Liver (tissue), 9 donors: ENCODE data around the gene ARAP2. TPM values are rescaled to one million over a fixed set of nuclear protein-coding genes. Genes with fewer than 3 reads are reported as not detected.

Experiments used
- DNase-seq: peaks from one replicate; pipeline ENCODE4 v3.0.0-alpha.2; 2017; ENCODE audit warnings: low spot score
- H3K27ac ChIP-seq, 2 donors: one replicate each; pipeline ENCODE4 v1.7.0; 2013; ENCODE audit warnings: inconsistent platforms in 2 of 2, low read length in 2 of 2, control low read depth in 1 of 2, low read depth in 1 of 2, mild to moderate bottlenecking in 1 of 2
- H3K27me3 ChIP-seq, 4 donors: one replicate each; pipeline versions ENCODE4 v1.6.1 to v1.7.0; 2013; ENCODE audit warnings: low read length in 3 of 4, inconsistent platforms in 1 of 4, mild to moderate bottlenecking in 1 of 4, moderate library complexity in 1 of 4; ENCODE audit not compliant: control insufficient read depth in 4 of 4, insufficient read depth in 4 of 4
- H3K36me3 ChIP-seq, 4 donors: one replicate each; pipeline versions ENCODE4 v1.6.1 to v1.7.0; 2013; ENCODE audit warnings: low read length in 3 of 4, mild to moderate bottlenecking in 3 of 4, low read depth in 1 of 4, moderate library complexity in 1 of 4; ENCODE audit not compliant: control insufficient read depth in 4 of 4, insufficient read depth in 3 of 4
- H3K4me1 ChIP-seq, 4 donors: one replicate each; pipeline versions ENCODE4 v1.6.1 to v1.7.0; 2013; ENCODE audit warnings: low read length in 3 of 4, mild to moderate bottlenecking in 3 of 4, moderate library complexity in 1 of 4; ENCODE audit not compliant: control insufficient read depth in 4 of 4, insufficient read depth in 4 of 4
- H3K4me3 ChIP-seq, 3 donors: one replicate each; pipeline versions ENCODE4 v1.6.1 to v1.7.0; 2013; ENCODE audit warnings: low read length in 3 of 3, control low read depth in 1 of 3, low read depth in 1 of 3, mild to moderate bottlenecking in 1 of 3
- H3K9ac ChIP-seq, 2 donors: one replicate each; pipeline ENCODE4 v1.7.0; 2013; ENCODE audit warnings: low read length in 2 of 2, mild to moderate bottlenecking in 2 of 2, moderate library complexity in 2 of 2, control low read depth in 1 of 2, low read depth in 1 of 2
- H3K9me3 ChIP-seq, 4 donors: one replicate each; pipeline versions ENCODE4 v1.6.1 to v1.7.0; 2013; ENCODE audit warnings: low read length in 3 of 4; ENCODE audit not compliant: control insufficient read depth in 4 of 4
- EGR1 ChIP-seq, 2 donors: IDR thresholded peaks; 2 replicates each; pipeline ENCODE4 v1.6.1; 2016 to 2018; ENCODE audit warnings: antibody characterized with exemption in 2 of 2, low read depth in 2 of 2
- FOXA1 ChIP-seq: IDR thresholded peaks from 2 replicates; pipeline ENCODE4 v1.6.1; 2016; ENCODE audit warnings: antibody characterized with exemption
- FOXA2 ChIP-seq: IDR thresholded peaks from 2 replicates; pipeline ENCODE4 v1.6.1; 2016; ENCODE audit warnings: antibody characterized with exemption
- GABPA ChIP-seq, 2 donors: IDR thresholded peaks in 1 of 2; conservative IDR thresholded peaks in 1 of 2; 2 replicates each; pipeline ENCODE4 v1.6.1; 2016; ENCODE audit warnings: antibody characterized with exemption in 2 of 2, mild to moderate bottlenecking in 1 of 2, moderate library complexity in 1 of 2
- HNF4A ChIP-seq, 2 donors: conservative IDR thresholded peaks; 2 replicates each; pipeline ENCODE4 v1.6.1; 2016; ENCODE audit warnings: antibody characterized with exemption in 2 of 2, mild to moderate bottlenecking in 2 of 2
- HNF4G ChIP-seq: IDR thresholded peaks from 2 replicates; pipeline ENCODE4 v1.6.1; 2016; ENCODE audit warnings: antibody characterized with exemption
- JUND ChIP-seq, 2 donors: IDR thresholded peaks; 2 replicates each; pipeline ENCODE4 v1.6.1; 2016; ENCODE audit warnings: antibody characterized with exemption in 2 of 2
- NR2F2 ChIP-seq: IDR thresholded peaks from 2 replicates; pipeline ENCODE4 v1.6.1; 2016; ENCODE audit warnings: antibody characterized with exemption
- RAD21 ChIP-seq, 2 donors: IDR thresholded peaks; 2 replicates each; pipeline ENCODE4 v1.6.1; 2016; ENCODE audit warnings: antibody characterized with exemption in 2 of 2, mild to moderate bottlenecking in 2 of 2
- RXRA ChIP-seq, 2 donors: IDR thresholded peaks; 2 replicates each; pipeline ENCODE4 v1.6.1; 2017 to 2018; ENCODE audit warnings: antibody characterized with exemption in 2 of 2, mild to moderate bottlenecking in 1 of 2
- SP1 ChIP-seq: IDR thresholded peaks from 2 replicates; pipeline ENCODE4 v1.6.1; 2018; ENCODE audit warnings: antibody characterized with exemption, mild to moderate bottlenecking
- TAF1 ChIP-seq: conservative IDR thresholded peaks from 2 replicates; pipeline ENCODE4 v1.6.1; 2016; ENCODE audit warnings: antibody characterized with exemption, mild to moderate bottlenecking
- YY1 ChIP-seq: IDR thresholded peaks from 2 replicates; pipeline ENCODE4 v1.6.1; 2016; ENCODE audit warnings: antibody characterized with exemption, mild to moderate bottlenecking
- polyA plus RNA-seq, 2 donors: library from polyadenylated mRNA; stranded (reverse) in 1 of 2; unstranded in 1 of 2; fragments of 200-250 nt in 1 of 2; fragments of >200 nt in 1 of 2; fragmentation: Nextera tagmentation in 1 of 2; extraction: Ambion mirVana in 1 of 2; gene quantifications; one replicate each; pipeline versions ENCODE4 v1.2.1 to v1.2.3, GENCODE V29; 2013 to 2015
- total RNA-seq, 2 donors: library from RNA; depleted of rRNA; stranded (reverse); fragments of >200 nt; gene quantifications; one replicate each; pipeline ENCODE4 v1.2.3, GENCODE V29; 2014
- TF ChIP-seq, protein P1 (sequence below): IDR thresholded peaks from 2 replicates; pipeline ENCODE4 v1.6.1; 2016; ENCODE audit warnings: antibody characterized with exemption
- TF ChIP-seq, protein P2 (sequence below): IDR thresholded peaks from 2 replicates; pipeline ENCODE4 v1.6.1; 2016; ENCODE audit warnings: antibody characterized with exemption, mild to moderate bottlenecking
- TF ChIP-seq, protein P3 (sequence below): IDR thresholded peaks from 2 replicates; pipeline ENCODE4 v1.6.1; 2016; ENCODE audit warnings: antibody characterized with exemption
- TF ChIP-seq, protein P4 (sequence below): fragments of 150-350 bp; IDR thresholded peaks from 2 replicates; pipeline ENCODE4 v1.5.1; 2017; ENCODE audit warnings: improper control_type of control experiment, low read depth, low read length; ENCODE audit not compliant: missing input control
- TF ChIP-seq, protein P5 (sequence below): IDR thresholded peaks from 2 replicates; pipeline ENCODE4 v1.6.1; 2016; ENCODE audit warnings: antibody characterized with exemption
- donor health status: healthy.
- donor health status: healthy.
- donor health status: healthy.
- donor health status: healthy.
- donor health status: healthy.

The ARAP2 gene
- total and polyA plus RNA-seq, 4 donors, result 1.6 to 23.6 (median 5.4) TPM

DNA sequence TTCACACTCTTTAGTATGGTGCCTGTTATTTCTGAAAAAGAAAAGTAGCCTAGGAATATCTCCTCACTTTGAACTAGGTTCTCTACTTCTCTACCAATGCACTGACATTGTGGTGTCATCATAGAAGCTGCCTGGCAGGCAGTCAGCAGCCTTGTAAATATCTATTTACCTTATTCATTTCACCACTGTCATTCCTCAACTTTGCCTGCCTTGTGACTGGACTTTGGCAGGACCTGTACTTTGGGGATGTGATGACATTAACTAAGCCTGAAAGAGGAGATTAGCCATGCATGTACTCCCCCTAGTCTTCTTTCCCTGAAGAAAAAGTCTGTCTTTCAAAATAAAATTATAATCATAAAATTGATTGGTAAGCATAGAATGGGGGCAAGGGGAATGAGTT lies 207.2 kb downstream of the ARAP2 start:
- H3K4me3 ChIP-seq, result no peak overlapping the region
- H3K9me3 ChIP-seq, result no peaks in the 10 kb centered on the region
- H3K27me3 ChIP-seq, result no peaks in the 10 kb centered on the region
- H3K36me3 ChIP-seq, result no peaks in the 10 kb centered on the region
- H3K4me1 ChIP-seq, result no peaks in the 10 kb centered on the region
- TF ChIP-seq RXRA (IDR thresholded peaks at IDR 0.05), result peak; percentile 48 to 74
- peak; percentile 36 to 62 for TF ChIP-seq JUND (IDR thresholded peaks at IDR 0.05)
- peak; percentile 94 to 97 for TF ChIP-seq HNF4A (conservative IDR thresholded peaks at IDR 0.05)
- peak; percentile 59 for TF ChIP-seq SP1
- TF ChIP-seq RAD21 (IDR thresholded peaks at IDR 0.05), result peak; percentile 26 to 56
- TF ChIP-seq EGR1 (IDR thresholded peaks at IDR 0.05; ENCODE audit: low read depth in 2 of 2), result no peak
- no peak for TF ChIP-seq TAF1
- peak; percentile 66 for TF ChIP-seq FOXA1
- TF ChIP-seq YY1, result no peak
- TF ChIP-seq, protein P1, sequence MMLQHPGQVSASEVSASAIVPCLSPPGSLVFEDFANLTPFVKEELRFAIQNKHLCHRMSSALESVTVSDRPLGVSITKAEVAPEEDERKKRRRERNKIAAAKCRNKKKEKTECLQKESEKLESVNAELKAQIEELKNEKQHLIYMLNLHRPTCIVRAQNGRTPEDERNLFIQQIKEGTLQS, result peak; percentile 68
- TF ChIP-seq, protein P2, sequence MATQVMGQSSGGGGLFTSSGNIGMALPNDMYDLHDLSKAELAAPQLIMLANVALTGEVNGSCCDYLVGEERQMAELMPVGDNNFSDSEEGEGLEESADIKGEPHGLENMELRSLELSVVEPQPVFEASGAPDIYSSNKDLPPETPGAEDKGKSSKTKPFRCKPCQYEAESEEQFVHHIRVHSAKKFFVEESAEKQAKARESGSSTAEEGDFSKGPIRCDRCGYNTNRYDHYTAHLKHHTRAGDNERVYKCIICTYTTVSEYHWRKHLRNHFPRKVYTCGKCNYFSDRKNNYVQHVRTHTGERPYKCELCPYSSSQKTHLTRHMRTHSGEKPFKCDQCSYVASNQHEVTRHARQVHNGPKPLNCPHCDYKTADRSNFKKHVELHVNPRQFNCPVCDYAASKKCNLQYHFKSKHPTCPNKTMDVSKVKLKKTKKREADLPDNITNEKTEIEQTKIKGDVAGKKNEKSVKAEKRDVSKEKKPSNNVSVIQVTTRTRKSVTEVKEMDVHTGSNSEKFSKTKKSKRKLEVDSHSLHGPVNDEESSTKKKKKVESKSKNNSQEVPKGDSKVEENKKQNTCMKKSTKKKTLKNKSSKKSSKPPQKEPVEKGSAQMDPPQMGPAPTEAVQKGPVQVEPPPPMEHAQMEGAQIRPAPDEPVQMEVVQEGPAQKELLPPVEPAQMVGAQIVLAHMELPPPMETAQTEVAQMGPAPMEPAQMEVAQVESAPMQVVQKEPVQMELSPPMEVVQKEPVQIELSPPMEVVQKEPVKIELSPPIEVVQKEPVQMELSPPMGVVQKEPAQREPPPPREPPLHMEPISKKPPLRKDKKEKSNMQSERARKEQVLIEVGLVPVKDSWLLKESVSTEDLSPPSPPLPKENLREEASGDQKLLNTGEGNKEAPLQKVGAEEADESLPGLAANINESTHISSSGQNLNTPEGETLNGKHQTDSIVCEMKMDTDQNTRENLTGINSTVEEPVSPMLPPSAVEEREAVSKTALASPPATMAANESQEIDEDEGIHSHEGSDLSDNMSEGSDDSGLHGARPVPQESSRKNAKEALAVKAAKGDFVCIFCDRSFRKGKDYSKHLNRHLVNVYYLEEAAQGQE, result no peak
- TF ChIP-seq, protein P3, sequence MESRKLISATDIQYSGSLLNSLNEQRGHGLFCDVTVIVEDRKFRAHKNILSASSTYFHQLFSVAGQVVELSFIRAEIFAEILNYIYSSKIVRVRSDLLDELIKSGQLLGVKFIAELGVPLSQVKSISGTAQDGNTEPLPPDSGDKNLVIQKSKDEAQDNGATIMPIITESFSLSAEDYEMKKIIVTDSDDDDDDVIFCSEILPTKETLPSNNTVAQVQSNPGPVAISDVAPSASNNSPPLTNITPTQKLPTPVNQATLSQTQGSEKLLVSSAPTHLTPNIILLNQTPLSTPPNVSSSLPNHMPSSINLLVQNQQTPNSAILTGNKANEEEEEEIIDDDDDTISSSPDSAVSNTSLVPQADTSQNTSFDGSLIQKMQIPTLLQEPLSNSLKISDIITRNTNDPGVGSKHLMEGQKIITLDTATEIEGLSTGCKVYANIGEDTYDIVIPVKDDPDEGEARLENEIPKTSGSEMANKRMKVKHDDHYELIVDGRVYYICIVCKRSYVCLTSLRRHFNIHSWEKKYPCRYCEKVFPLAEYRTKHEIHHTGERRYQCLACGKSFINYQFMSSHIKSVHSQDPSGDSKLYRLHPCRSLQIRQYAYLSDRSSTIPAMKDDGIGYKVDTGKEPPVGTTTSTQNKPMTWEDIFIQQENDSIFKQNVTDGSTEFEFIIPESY, result peak; percentile 52
- peak; percentile 68 for TF ChIP-seq HNF4G
- TF ChIP-seq, protein P4, sequence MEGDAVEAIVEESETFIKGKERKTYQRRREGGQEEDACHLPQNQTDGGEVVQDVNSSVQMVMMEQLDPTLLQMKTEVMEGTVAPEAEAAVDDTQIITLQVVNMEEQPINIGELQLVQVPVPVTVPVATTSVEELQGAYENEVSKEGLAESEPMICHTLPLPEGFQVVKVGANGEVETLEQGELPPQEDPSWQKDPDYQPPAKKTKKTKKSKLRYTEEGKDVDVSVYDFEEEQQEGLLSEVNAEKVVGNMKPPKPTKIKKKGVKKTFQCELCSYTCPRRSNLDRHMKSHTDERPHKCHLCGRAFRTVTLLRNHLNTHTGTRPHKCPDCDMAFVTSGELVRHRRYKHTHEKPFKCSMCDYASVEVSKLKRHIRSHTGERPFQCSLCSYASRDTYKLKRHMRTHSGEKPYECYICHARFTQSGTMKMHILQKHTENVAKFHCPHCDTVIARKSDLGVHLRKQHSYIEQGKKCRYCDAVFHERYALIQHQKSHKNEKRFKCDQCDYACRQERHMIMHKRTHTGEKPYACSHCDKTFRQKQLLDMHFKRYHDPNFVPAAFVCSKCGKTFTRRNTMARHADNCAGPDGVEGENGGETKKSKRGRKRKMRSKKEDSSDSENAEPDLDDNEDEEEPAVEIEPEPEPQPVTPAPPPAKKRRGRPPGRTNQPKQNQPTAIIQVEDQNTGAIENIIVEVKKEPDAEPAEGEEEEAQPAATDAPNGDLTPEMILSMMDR, result no peak
- no peak for TF ChIP-seq GABPA (IDR thresholded peaks at IDR 0.05 in 1 of 2, conservative IDR thresholded peaks at IDR 0.05 in 1 of 2)
- TF ChIP-seq, protein P5, sequence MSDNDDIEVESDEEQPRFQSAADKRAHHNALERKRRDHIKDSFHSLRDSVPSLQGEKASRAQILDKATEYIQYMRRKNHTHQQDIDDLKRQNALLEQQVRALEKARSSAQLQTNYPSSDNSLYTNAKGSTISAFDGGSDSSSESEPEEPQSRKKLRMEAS, result no peak
- TF ChIP-seq NR2F2, result no peak
- peak; percentile 84 for TF ChIP-seq FOXA2
- no peak overlapping the region for H3K27ac ChIP-seq
- H3K9ac ChIP-seq, result no peak overlapping the region
- DNase-seq, result no peak
